GM19043 (cell line): ENCODE results near the gene AKIRIN2.

Experiments
- ATAC-seq: cut with Tn5 transposase; IDR thresholded peaks from one replicate; pipeline ENCODE4 v1.9.1; 2021; ENCODE audit warnings: low read depth; ENCODE audit not compliant: unreplicated experiment

The AKIRIN2 gene

DNA sequence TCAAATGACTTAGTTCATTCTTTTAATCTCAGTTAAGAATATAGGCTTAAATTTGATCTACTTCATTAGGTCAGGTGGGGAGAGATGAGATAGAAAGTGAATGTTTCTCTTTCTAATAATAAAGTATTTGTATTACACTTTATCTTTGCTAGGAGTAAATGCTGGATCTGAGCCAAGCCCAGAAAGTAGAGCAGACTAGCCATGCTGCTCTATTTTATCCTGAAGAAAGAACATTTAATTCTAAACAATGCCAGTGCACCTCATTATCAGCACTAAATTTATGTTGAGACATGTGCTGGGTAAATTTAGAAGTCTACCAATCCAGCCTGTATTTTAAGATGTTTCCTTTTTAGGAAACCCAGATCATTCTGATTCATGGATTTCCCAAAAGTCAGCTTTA lies 43.5 kb downstream of the AKIRIN2 start:
- no peak for ATAC-seq

- peak; percentile 88 for ATAC-seq
Measured at GRCh38 chr6:87656857-87657256, 45.2 kb downstream of the AKIRIN2 start.

- no peak for ATAC-seq
Measured at GRCh38 chr6:87655824-87656223, 46.2 kb downstream of the AKIRIN2 start.

- ATAC-seq = no peak
Measured at GRCh38 chr6:87654875-87655454, 47.1 kb downstream of the AKIRIN2 start.

- no peak for ATAC-seq
Measured at GRCh38 chr6:87654122-87654521, 47.9 kb downstream of the AKIRIN2 start.

- no peak for ATAC-seq
Measured at GRCh38 chr6:87653074-87653962, 48.7 kb downstream of the AKIRIN2 start.

GRCh38 chr6:87645080-87645479 lies 57.0 kb downstream of the AKIRIN2 start:
- ATAC-seq = no peak

GRCh38 chr6:87641065-87641692 lies 60.9 kb downstream of the AKIRIN2 start:
- no peak for ATAC-seq

DNA sequence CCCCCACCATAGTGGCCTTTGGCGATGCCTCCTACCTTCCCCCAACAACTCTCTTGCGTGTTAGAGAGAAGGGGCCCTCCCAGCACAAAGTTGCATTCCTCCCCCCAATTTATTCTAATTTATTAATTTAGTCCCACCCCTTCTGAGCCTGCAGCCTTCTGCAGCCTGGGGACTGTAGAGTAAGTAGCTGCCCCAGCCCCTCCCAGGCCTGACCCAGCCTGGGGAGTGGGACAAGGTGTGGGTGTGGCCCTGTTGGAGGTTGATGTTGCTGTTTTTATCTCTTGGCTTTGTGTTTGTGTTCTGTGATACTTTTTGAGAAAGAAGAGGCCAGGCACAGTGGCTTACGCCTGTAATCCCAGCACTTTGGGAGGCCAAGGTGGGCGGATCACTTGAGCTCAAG lies 62.7 kb downstream of the AKIRIN2 start:
- ATAC-seq = no peak

- no peak for ATAC-seq
Measured at GRCh38 chr6:87637106-87637505, 64.9 kb downstream of the AKIRIN2 start.

- ATAC-seq = no peak
Measured at GRCh38 chr6:87636315-87636714, 65.7 kb downstream of the AKIRIN2 start.

DNA sequence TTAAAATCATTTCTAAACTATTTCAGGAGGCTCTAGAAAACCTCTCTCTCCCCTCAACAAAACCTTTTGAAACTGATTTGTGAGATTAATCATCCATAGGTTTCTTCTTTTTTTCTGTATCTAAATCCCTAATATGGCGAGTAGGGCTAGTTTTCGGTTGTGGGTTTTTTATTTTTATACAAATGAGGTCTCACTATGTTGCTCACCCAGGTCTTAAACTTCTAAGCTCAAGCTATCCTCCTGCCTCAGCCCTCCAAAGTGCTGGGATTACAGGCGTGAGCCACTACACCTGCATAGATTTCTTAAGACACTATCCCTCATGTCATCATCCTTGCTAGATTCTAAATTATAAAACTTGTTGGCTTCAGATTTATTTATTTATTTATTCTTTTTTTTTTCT lies 68.2 kb downstream of the AKIRIN2 start:
- no peak for ATAC-seq

- no peak for ATAC-seq
Measured at GRCh38 chr6:87630746-87631145, 71.3 kb downstream of the AKIRIN2 start.

- ATAC-seq = no peak
Measured at GRCh38 chr6:87628881-87629280, 73.2 kb downstream of the AKIRIN2 start.

GRCh38 chr6:87628424-87628823 lies 73.6 kb downstream of the AKIRIN2 start:
- no peak for ATAC-seq
